Epithelial cell of proximal tubule (primary cell): ENCODE data around the gene HOXA3. TPM values are rescaled to one million over a fixed set of nuclear protein-coding genes. Genes with fewer than 3 reads are reported as not detected.

Experiments
- DNase-seq: peaks from one replicate; pipeline ENCODE4 v3.0.0-alpha.2; 2011; ENCODE audit warnings: low read depth
- H3K4me3 ChIP-seq: 2 replicates; pipeline ENCODE4 v1.5.1; 2011; ENCODE audit warnings: low read depth, mild to moderate bottlenecking, low read length
- CTCF ChIP-seq: conservative IDR thresholded peaks from 2 replicates; pipeline ENCODE4 v1.5.1; 2012; ENCODE audit warnings: low read depth, mild to moderate bottlenecking, low read length
- total RNA-seq: library from RNA; depleted of rRNA; stranded (reverse); fragments of >200 nt; gene quantifications from 2 replicates; pipeline ENCODE4 v1.2.3, GENCODE V29; 2015

Gene HOXA3
- total RNA-seq, 1 donor from 2014 or later: 33.2 TPM

GRCh38 chr7:27138472-27138871 lies 13.9 kb downstream of the HOXA3 start:
- TF ChIP-seq CTCF: no peak
- DNase-seq: no peak
- peak overlapping the region; percentile 75 for H3K4me3 ChIP-seq

GRCh38 chr7:27137640-27138315 lies 14.6 kb downstream of the HOXA3 start:
- no peak overlapping the region for H3K4me3 ChIP-seq
- no peak for DNase-seq
- TF ChIP-seq CTCF: no peak

- no peak for TF ChIP-seq CTCF
- no peak for DNase-seq
- no peak overlapping the region for H3K4me3 ChIP-seq
Observed at GRCh38 chr7:27134392-27134791, 18.0 kb downstream of the HOXA3 start.

- peak; percentile 3 for TF ChIP-seq CTCF
- peak overlapping the region; percentile 3 for H3K4me3 ChIP-seq
- no peak for DNase-seq
Observed at GRCh38 chr7:27133409-27134231, 18.8 kb downstream of the HOXA3 start.

GRCh38 chr7:27132978-27133377 lies 19.4 kb downstream of the HOXA3 start:
- TF ChIP-seq CTCF: no peak
- no peak overlapping the region for H3K4me3 ChIP-seq

GRCh38 chr7:27132214-27132613 lies 20.2 kb downstream of the HOXA3 start:
- no peak for TF ChIP-seq CTCF
- no peak overlapping the region for H3K4me3 ChIP-seq
- DNase-seq: no peak

More at GRCh38 chr7:27132978-27133377, 19.4 kb downstream of the HOXA3 start:
- DNase-seq: no peak
